ENCODE measurements around the gene SOD3. TPM values are rescaled to one million over a fixed set of nuclear protein-coding genes. Genes with fewer than 3 reads are reported as not detected.
A peak's percentile ranks its signal among the peaks of the same experiment; 100 is the strongest.

Gene SOD3
- total RNA-seq, 1 experiment from 2014 or later = 10.7 TPM

DNA sequence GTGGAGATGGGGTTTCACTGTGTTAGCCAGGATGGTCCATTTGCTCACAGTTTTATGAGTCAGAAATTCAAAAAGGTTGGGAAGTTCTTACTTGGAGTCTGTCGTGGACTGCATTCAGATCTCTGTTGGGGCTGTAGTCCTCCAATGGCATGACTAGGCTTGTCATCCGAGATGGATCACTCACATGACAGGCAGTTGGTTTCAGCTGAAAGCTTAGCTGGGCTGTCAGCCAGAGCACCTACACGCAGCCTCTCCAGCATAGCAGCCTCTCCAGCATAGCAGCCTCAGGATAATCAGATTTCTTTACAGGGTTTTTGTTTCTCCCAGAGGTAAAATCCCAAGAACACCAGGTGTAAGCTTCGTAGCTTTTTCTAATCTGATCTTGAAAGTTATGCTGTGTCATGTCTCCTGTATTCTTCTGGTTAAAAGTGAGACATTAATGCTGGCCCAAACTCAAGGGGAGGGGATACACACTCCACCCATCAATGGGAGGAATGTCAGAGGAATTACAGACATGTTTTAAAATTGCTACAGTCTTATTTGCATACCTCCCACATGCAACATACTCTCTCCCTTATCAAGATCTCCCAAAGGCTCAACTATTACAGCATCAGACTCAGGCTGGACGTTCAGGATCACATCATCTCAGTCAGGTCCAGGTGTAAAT is 31.6 kb upstream of the SOD3 start:
- no peaks in the 10 kb centered on the region for H3K9me3 ChIP-seq (ENCODE audit: low read length)
- TF ChIP-seq EZH2 (IDR thresholded peaks at IDR 0.05; ENCODE audit: low read length, unreplicated experiment) (no peak), EZH2phosphoT487 (IDR thresholded peaks at IDR 0.05; ENCODE audit: borderline replicate concordance, low read length) (no peak)
- TF ChIP-seq, protein P1, sequence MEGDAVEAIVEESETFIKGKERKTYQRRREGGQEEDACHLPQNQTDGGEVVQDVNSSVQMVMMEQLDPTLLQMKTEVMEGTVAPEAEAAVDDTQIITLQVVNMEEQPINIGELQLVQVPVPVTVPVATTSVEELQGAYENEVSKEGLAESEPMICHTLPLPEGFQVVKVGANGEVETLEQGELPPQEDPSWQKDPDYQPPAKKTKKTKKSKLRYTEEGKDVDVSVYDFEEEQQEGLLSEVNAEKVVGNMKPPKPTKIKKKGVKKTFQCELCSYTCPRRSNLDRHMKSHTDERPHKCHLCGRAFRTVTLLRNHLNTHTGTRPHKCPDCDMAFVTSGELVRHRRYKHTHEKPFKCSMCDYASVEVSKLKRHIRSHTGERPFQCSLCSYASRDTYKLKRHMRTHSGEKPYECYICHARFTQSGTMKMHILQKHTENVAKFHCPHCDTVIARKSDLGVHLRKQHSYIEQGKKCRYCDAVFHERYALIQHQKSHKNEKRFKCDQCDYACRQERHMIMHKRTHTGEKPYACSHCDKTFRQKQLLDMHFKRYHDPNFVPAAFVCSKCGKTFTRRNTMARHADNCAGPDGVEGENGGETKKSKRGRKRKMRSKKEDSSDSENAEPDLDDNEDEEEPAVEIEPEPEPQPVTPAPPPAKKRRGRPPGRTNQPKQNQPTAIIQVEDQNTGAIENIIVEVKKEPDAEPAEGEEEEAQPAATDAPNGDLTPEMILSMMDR (conservative IDR thresholded peaks at IDR 0.05; ENCODE audit: low read depth, low read length) = no peak
- no peaks in the 10 kb centered on the region for H3K27me3 ChIP-seq (ENCODE audit: low read length)
- H4K20me1 ChIP-seq (ENCODE audit: low read length) = no peaks in the 10 kb centered on the region
- CTCF ChIA-PET = no interaction called here
- peak overlapping the region; percentile 33; the same call in 1 of the 2 replicates for H2AFZ ChIP-seq (ENCODE audit: low read length)
- intact Hi-C loops (cut with micrococcal nuclease) = no loop called here
- H3K4me1 ChIP-seq (ENCODE audit: insufficient read depth, low read length) = peaks cover 18% of the 10 kb centered on the region; the same call in 1 of the 2 replicates
- peak overlapping the region; percentile 50 for H3K4me2 ChIP-seq (ENCODE audit: low read length)
- H3K27ac ChIP-seq (ENCODE audit: low read length) = peak overlapping the region; percentile 75
- no peaks in the 10 kb centered on the region for H3F3A ChIP-seq (ENCODE audit: low read length, unreplicated experiment)
- H3K79me2 ChIP-seq (ENCODE audit: low read length) = no peaks in the 10 kb centered on the region
- no peak overlapping the region for H3K4me3 ChIP-seq (ENCODE audit: low read length)
- POLR2A ChIA-PET (ENCODE audit: unreplicated experiment) = no interaction called here
- ATAC-seq (peak; percentile 92), DNase-seq (peak; percentile 64)
- BruUV-seq (replicated peaks) = TSS peak; percentile 80
- H3K36me3 ChIP-seq (ENCODE audit: low read depth, low read length) = no peaks in the 10 kb centered on the region
- H3K9ac ChIP-seq (ENCODE audit: low read length) = no peak overlapping the region; the same call in 1 of the 2 replicates
- H3K9me2 ChIP-seq (replicated peaks; ENCODE audit: low read length) = no peaks in the 10 kb centered on the region

DNA sequence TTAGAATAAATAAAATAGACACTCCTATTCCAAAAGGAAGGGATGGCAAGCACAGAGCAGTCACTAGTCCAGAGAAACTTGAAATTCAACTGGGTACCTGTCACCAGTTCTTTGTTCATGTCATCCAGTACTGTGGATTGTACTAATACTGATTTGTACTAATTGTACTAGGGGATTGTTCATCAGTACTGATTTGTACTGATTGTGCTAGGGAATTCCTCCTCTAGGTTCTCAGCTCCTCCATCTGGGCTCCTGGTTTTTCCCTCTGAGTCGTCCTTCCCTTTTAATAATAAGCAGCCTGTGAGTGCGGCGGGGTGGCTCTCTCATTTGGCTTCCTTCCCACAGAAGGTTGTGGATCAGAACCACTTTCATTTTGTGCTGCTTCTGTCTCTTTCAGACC is 31.0 kb upstream of the SOD3 start:
- Histone ChIP-seq H3K27me3 (ENCODE audit: low read length) (no peaks in the 10 kb centered on the region), H3K9me2 (replicated peaks; ENCODE audit: low read length) (no peaks in the 10 kb centered on the region), H3K4me3 (ENCODE audit: low read length) (no peak overlapping the region), H3K9ac (ENCODE audit: low read length) (no peak overlapping the region), H3F3A (ENCODE audit: low read length, unreplicated experiment) (no peaks in the 10 kb centered on the region), H3K4me1 (ENCODE audit: insufficient read depth, low read length) (peaks cover 20% of the 10 kb centered on the region), H3K9me3 (ENCODE audit: low read length) (no peaks in the 10 kb centered on the region), H4K20me1 (ENCODE audit: low read length) (no peaks in the 10 kb centered on the region), H3K79me2 (ENCODE audit: low read length) (no peaks in the 10 kb centered on the region), H2AFZ (ENCODE audit: low read length) (no peak overlapping the region), H3K4me2 (ENCODE audit: low read length) (peak overlapping the region; percentile 50; the same call in 1 of the 2 replicates), H3K36me3 (ENCODE audit: low read depth, low read length) (no peaks in the 10 kb centered on the region), H3K27ac (ENCODE audit: low read length) (peak overlapping the region; percentile 75)
- no TSS peak for BruUV-seq (replicated peaks)
- TF ChIP-seq EZH2phosphoT487 (IDR thresholded peaks at IDR 0.05; ENCODE audit: borderline replicate concordance, low read length) (no peak), EZH2 (IDR thresholded peaks at IDR 0.05; ENCODE audit: low read length, unreplicated experiment) (no peak)
- TF ChIP-seq, protein P1 (conservative IDR thresholded peaks at IDR 0.05; ENCODE audit: low read depth, low read length) = no peak
- DNase-seq = no peak
- no peak for ATAC-seq
- intact Hi-C loops (cut with micrococcal nuclease) = no loop called here
- POLR2A ChIA-PET (ENCODE audit: unreplicated experiment) = no interaction called here
- CTCF ChIA-PET = no interaction called here

DNA sequence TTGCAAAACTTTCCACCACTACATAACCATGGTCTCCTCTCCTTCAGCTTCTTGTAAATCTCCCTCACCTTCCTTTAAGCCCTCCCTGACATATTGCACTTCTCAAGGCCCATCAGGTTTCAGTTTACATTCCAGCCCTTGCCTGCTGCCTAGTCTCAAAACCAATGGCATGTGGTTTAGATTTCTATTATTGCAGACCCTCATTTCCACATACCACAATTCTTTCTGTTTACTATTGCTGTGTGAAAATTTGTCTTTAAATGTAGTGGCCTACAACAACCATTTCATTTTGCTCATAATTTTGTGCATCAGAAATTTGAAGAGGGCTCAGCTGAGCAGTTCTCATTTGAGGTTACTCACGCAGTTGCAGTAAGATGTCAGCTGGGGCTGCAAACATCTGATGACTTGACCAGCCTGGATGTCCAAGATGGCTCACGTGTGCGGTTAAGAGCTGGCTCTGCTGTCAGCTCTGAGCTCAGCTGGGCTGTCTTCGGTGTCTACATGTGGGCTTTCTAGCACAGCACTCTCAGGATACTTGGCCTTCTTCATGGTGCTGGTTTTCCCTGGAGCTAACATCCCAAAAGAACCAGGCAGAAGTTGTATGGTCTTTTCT is 29.9 kb upstream of the SOD3 start:
- POLR2A ChIA-PET (ENCODE audit: unreplicated experiment) = no interaction called here
- no peak for TF ChIP-seq EZH2phosphoT487 (IDR thresholded peaks at IDR 0.05; ENCODE audit: borderline replicate concordance, low read length)
- no peak for TF ChIP-seq EZH2 (IDR thresholded peaks at IDR 0.05; ENCODE audit: low read length, unreplicated experiment)
- TF ChIP-seq, protein P1 (conservative IDR thresholded peaks at IDR 0.05; ENCODE audit: low read depth, low read length) = no peak
- BruUV-seq (replicated peaks) = no TSS peak

More for the DNA sequence above, 29.9 kb upstream of the SOD3 start:
- H3K9me2 ChIP-seq (replicated peaks; ENCODE audit: low read length) = no peaks in the 10 kb centered on the region
- H3K27ac ChIP-seq (ENCODE audit: low read length) = no peak overlapping the region
- H3K4me1 ChIP-seq (ENCODE audit: insufficient read depth, low read length) = peaks cover 31% of the 10 kb centered on the region
- CTCF ChIA-PET = no interaction called here
- ATAC-seq = no peak
- no peaks in the 10 kb centered on the region for H3K9me3 ChIP-seq (ENCODE audit: low read length)
- no peak overlapping the region for H2AFZ ChIP-seq (ENCODE audit: low read length)
- H3K4me3 ChIP-seq (ENCODE audit: low read length) = no peak overlapping the region
- H3K9ac ChIP-seq (ENCODE audit: low read length) = no peak overlapping the region
- no peaks in the 10 kb centered on the region for H4K20me1 ChIP-seq (ENCODE audit: low read length)
- no peak for DNase-seq
- no peaks in the 10 kb centered on the region for H3K79me2 ChIP-seq (ENCODE audit: low read length)
- no peaks in the 10 kb centered on the region for H3F3A ChIP-seq (ENCODE audit: low read length, unreplicated experiment)
- intact Hi-C loops (cut with micrococcal nuclease) = no loop called here
- H3K27me3 ChIP-seq (ENCODE audit: low read length) = no peaks in the 10 kb centered on the region
- no peak overlapping the region for H3K4me2 ChIP-seq (ENCODE audit: low read length)
- H3K36me3 ChIP-seq (ENCODE audit: low read depth, low read length) = no peaks in the 10 kb centered on the region

Data from PC-3 (cell line).